ENCODE results near the gene ASB13. TPM values are rescaled to one million over a fixed set of nuclear protein-coding genes. Genes with fewer than 3 reads are reported as not detected.

The ASB13 gene
- total RNA-seq, 1 donor, result 14.8 TPM

- H2AFZ ChIP-seq (ENCODE audit: low read length), result peak overlapping the region; percentile 35
- no peak overlapping the region for H3K27ac ChIP-seq (ENCODE audit: low read depth, low read length)
- no peak overlapping the region for H3K4me3 ChIP-seq (ENCODE audit: insufficient read depth, low read length)
- no peaks in the 10 kb centered on the region for H3K9me3 ChIP-seq (ENCODE audit: low read depth, low read length)
- H3K27me3 ChIP-seq (ENCODE audit: insufficient read depth, low read length), result peaks cover 10% of the 10 kb centered on the region
- H3K4me1 ChIP-seq (ENCODE audit: insufficient read depth, low read length), result peaks cover 13% of the 10 kb centered on the region
- H3K4me2 ChIP-seq (ENCODE audit: insufficient read depth, low read length), result no peak overlapping the region
- H3K79me2 ChIP-seq (ENCODE audit: insufficient read depth, low read length), result peaks cover 23% of the 10 kb centered on the region
- no peaks in the 10 kb centered on the region for H4K20me1 ChIP-seq (ENCODE audit: insufficient read depth, low read length)
- H3K36me3 ChIP-seq (ENCODE audit: insufficient read depth, low read length), result no peaks in the 10 kb centered on the region
- no peak for TF ChIP-seq CTCF (IDR thresholded peaks at IDR 0.05; ENCODE audit: extremely low read depth, low read depth, low read length)
- no peak for DNase-seq (ENCODE audit: insufficient read length, low spot score, missing footprints)
These were observed 2.5 kb downstream of the ASB13 start for GRCh38 chr10:5663692-5664427.

GRCh38 chr10:5662708-5663579 lies 3.5 kb downstream of the ASB13 start:
- no peak for TF ChIP-seq CTCF (IDR thresholded peaks at IDR 0.05; ENCODE audit: extremely low read depth, low read depth, low read length)
- Histone ChIP-seq H3K4me1 (ENCODE audit: insufficient read depth, low read length) (peaks cover 13% of the 10 kb centered on the region), H3K9me3 (ENCODE audit: low read depth, low read length) (no peaks in the 10 kb centered on the region), H3K27ac (ENCODE audit: low read depth, low read length) (no peak overlapping the region), H2AFZ (ENCODE audit: low read length) (no peak overlapping the region), H3K27me3 (ENCODE audit: insufficient read depth, low read length) (peaks cover 4% of the 10 kb centered on the region), H3K4me2 (ENCODE audit: insufficient read depth, low read length) (no peak overlapping the region), H4K20me1 (ENCODE audit: insufficient read depth, low read length) (no peaks in the 10 kb centered on the region), H3K79me2 (ENCODE audit: insufficient read depth, low read length) (peaks cover 24% of the 10 kb centered on the region), H3K36me3 (ENCODE audit: insufficient read depth, low read length) (no peaks in the 10 kb centered on the region), H3K4me3 (ENCODE audit: insufficient read depth, low read length) (no peak overlapping the region)
- DNase-seq (ENCODE audit: insufficient read length, low spot score, missing footprints), result no peak

GRCh38 chr10:5661043-5661442 lies 5.4 kb downstream of the ASB13 start:
- Histone ChIP-seq H3K36me3 (ENCODE audit: insufficient read depth, low read length) (no peaks in the 10 kb centered on the region), H3K9me3 (ENCODE audit: low read depth, low read length) (no peaks in the 10 kb centered on the region), H3K79me2 (ENCODE audit: insufficient read depth, low read length) (peaks cover 27% of the 10 kb centered on the region), H2AFZ (ENCODE audit: low read length) (no peak overlapping the region), H3K4me2 (ENCODE audit: insufficient read depth, low read length) (no peak overlapping the region), H3K4me1 (ENCODE audit: insufficient read depth, low read length) (peaks cover 9% of the 10 kb centered on the region), H4K20me1 (ENCODE audit: insufficient read depth, low read length) (no peaks in the 10 kb centered on the region), H3K27me3 (ENCODE audit: insufficient read depth, low read length) (no peaks in the 10 kb centered on the region), H3K27ac (ENCODE audit: low read depth, low read length) (no peak overlapping the region), H3K4me3 (ENCODE audit: insufficient read depth, low read length) (no peak overlapping the region)
- no peak for DNase-seq (ENCODE audit: insufficient read length, low spot score, missing footprints)
- no peak for TF ChIP-seq CTCF (IDR thresholded peaks at IDR 0.05; ENCODE audit: extremely low read depth, low read depth, low read length)
